D721Med (cell line): Measurements from ENCODE around the gene TCIRG1.

Experiments
- DNase-seq: peaks from one replicate; pipeline ENCODE4 v3.0.0; 2011; ENCODE audit warnings: low spot score; ENCODE audit not compliant: insufficient read length
- FAIRE-seq: peaks from 2 replicates; lab custom pipeline; 2011; peaks lifted over from hg19 to GRCh38; lab: Jason Lieb, UNC
- CTCF ChIP-seq: IDR thresholded peaks from 2 replicates; pipeline ENCODE4 v1.5.1; 2012; ENCODE audit warnings: mild to moderate bottlenecking, control low read depth; ENCODE audit not compliant: insufficient read depth; ENCODE audit errors: missing control alignments

TCIRG1 gene

GRCh38 chr11:68057807-68058206 lies 19.0 kb downstream of the TCIRG1 start:
- DNase-seq (no peak), FAIRE-seq (no peak)
- TF ChIP-seq CTCF: no peak

GRCh38 chr11:68061508-68061907 lies 22.7 kb downstream of the TCIRG1 start:
- FAIRE-seq (no peak), DNase-seq (no peak)
- no peak for TF ChIP-seq CTCF

- no peak for FAIRE-seq
- no peak for TF ChIP-seq CTCF
- no peak for DNase-seq
Observed at GRCh38 chr11:68064926-68065325, 26.1 kb downstream of the TCIRG1 start.

- FAIRE-seq: no peak
- no peak for DNase-seq
- no peak for TF ChIP-seq CTCF
Observed at GRCh38 chr11:68065841-68066240, 27.0 kb downstream of the TCIRG1 start.

GRCh38 chr11:68066742-68067141 lies 27.9 kb downstream of the TCIRG1 start:
- FAIRE-seq (no peak), DNase-seq (no peak)
- no peak for TF ChIP-seq CTCF

- no peak for DNase-seq
- no peak for FAIRE-seq
Observed at GRCh38 chr11:68067991-68068390, 29.2 kb downstream of the TCIRG1 start.

More at GRCh38 chr11:68067991-68068390, 29.2 kb downstream of the TCIRG1 start:
- TF ChIP-seq CTCF: no peak
